Bronchial epithelial cell (primary cell): ENCODE measurements around the gene BCL2L14. TPM values are rescaled to one million over a fixed set of nuclear protein-coding genes. Genes with fewer than 3 reads are reported as not detected.

ENCODE experiments used
- DNase-seq: peaks from one replicate; pipeline ENCODE4 v3.0.0-alpha.2; 2010; ENCODE audit warnings: low read depth
- FAIRE-seq: peaks from 2 replicates; lab custom pipeline; 2011; peaks lifted over from hg19 to GRCh38; lab: Jason Lieb, UNC
- H3K27me3 ChIP-seq: 2 replicates; pipeline ENCODE4 v1.5.1; 2011; ENCODE audit warnings: low read length; ENCODE audit not compliant: control insufficient read depth, insufficient read depth
- H3K36me3 ChIP-seq: 2 replicates; pipeline ENCODE4 v1.5.1; 2011; ENCODE audit warnings: low read length; ENCODE audit not compliant: control insufficient read depth, insufficient read depth
- H3K4me3 ChIP-seq: 2 replicates; pipeline ENCODE4 v1.5.1; 2011; ENCODE audit warnings: mild to moderate bottlenecking, low read depth, low read length, control low read depth
- total RNA-seq: library from RNA; depleted of rRNA; stranded (reverse); fragments of >200 nt; gene quantifications from 2 replicates; pipeline ENCODE4 v1.2.1, GENCODE V29; 2014
- TF ChIP-seq, protein P1 (sequence below): IDR thresholded peaks from 2 replicates; pipeline ENCODE4 v1.5.1; 2011; ENCODE audit warnings: mild to moderate bottlenecking, moderate library complexity, low read length, control low read depth, inconsistent platforms; ENCODE audit not compliant: insufficient read depth, severe bottlenecking

Gene BCL2L14
- total RNA-seq, 1 donor from 2014 or later = not detected

DNA sequence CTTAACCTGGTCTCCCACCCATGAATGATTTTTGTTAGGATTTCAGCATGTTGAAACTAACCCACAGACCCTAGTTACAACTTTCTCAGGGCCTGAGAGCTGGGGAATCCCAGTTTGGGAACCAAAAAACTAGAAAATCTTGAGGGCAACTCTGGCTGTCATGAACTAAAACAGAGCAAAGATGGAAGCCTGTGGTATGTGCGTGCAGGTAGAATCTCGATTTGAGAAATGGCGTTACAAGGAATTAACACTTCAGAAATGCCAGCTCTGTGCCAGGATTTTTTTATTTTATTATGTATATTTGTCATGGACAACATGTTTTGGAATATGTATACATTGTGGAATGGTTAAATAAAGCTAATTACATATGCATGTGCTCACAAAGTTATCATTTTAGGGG, 36.4 kb upstream of the BCL2L14 start:
- TF ChIP-seq, protein P1, sequence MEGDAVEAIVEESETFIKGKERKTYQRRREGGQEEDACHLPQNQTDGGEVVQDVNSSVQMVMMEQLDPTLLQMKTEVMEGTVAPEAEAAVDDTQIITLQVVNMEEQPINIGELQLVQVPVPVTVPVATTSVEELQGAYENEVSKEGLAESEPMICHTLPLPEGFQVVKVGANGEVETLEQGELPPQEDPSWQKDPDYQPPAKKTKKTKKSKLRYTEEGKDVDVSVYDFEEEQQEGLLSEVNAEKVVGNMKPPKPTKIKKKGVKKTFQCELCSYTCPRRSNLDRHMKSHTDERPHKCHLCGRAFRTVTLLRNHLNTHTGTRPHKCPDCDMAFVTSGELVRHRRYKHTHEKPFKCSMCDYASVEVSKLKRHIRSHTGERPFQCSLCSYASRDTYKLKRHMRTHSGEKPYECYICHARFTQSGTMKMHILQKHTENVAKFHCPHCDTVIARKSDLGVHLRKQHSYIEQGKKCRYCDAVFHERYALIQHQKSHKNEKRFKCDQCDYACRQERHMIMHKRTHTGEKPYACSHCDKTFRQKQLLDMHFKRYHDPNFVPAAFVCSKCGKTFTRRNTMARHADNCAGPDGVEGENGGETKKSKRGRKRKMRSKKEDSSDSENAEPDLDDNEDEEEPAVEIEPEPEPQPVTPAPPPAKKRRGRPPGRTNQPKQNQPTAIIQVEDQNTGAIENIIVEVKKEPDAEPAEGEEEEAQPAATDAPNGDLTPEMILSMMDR = no peak
- H3K4me3 ChIP-seq = no peak overlapping the region
- no peak for FAIRE-seq

GRCh38 chr12:12035229-12035628, 35.5 kb upstream of the BCL2L14 start:
- TF ChIP-seq, protein P1 = no peak
- H3K27me3 ChIP-seq = no peaks in the 10 kb centered on the region
- H3K36me3 ChIP-seq = no peaks in the 10 kb centered on the region
- no peak for DNase-seq
- FAIRE-seq = no peak
- H3K4me3 ChIP-seq = no peak overlapping the region

More for the DNA sequence above, 36.4 kb upstream of the BCL2L14 start:
- no peaks in the 10 kb centered on the region for H3K36me3 ChIP-seq
- H3K27me3 ChIP-seq = no peaks in the 10 kb centered on the region
- DNase-seq = no peak

- Histone ChIP-seq H3K27me3 (no peaks in the 10 kb centered on the region), H3K36me3 (no peaks in the 10 kb centered on the region), H3K4me3 (no peak overlapping the region)
- DNase-seq (no peak), FAIRE-seq (no peak)
- TF ChIP-seq, protein P1 = no peak
Observed at GRCh38 chr12:12036901-12037300, 33.8 kb upstream of the BCL2L14 start.

DNA sequence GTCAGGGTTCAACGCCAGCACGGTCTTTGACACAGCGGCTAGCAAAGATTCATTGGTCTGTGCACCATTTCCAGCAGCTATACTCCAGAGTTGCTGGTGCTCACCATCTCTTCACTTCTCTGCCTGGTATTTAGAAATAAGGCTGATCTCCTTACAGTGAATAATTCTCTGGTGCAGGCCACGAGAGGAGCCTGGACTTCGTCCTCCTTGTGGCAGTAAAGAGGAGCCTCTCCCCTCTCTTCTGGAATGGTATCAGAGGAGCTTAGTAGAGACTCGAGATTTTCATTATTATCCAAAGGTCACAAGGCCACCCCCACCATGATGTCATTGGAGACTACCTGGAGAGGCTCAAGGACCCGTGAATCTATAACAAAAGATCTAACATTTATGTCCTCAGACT, 30.8 kb upstream of the BCL2L14 start:
- DNase-seq = no peak
- TF ChIP-seq, protein P1 = no peak
- FAIRE-seq = no peak
- Histone ChIP-seq H3K4me3 (no peak overlapping the region), H3K27me3 (no peaks in the 10 kb centered on the region), H3K36me3 (no peaks in the 10 kb centered on the region)

DNA sequence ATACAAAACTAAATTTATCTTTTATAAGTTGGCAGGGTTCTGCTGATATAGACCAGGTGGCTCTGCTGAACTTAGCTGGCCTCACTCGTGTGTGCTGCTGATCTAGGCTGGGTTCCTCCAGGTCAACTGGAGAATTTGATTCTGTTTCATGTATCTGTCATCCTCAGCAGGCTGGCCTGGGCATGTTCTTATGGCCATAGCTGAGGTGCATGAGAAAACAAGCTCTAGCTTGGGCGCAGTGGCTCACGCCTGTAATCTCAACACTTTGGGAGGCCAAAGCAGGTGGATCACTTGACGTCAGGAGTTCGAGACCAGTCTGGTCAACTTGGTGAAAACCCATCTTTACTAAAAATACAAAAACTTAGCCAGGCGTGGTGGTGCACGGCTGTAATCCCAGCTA, 24.3 kb upstream of the BCL2L14 start:
- TF ChIP-seq, protein P1 = no peak
- Histone ChIP-seq H3K36me3 (no peaks in the 10 kb centered on the region), H3K27me3 (no peaks in the 10 kb centered on the region), H3K4me3 (no peak overlapping the region)
- DNase-seq (peak; percentile 72), FAIRE-seq (no peak)

DNA sequence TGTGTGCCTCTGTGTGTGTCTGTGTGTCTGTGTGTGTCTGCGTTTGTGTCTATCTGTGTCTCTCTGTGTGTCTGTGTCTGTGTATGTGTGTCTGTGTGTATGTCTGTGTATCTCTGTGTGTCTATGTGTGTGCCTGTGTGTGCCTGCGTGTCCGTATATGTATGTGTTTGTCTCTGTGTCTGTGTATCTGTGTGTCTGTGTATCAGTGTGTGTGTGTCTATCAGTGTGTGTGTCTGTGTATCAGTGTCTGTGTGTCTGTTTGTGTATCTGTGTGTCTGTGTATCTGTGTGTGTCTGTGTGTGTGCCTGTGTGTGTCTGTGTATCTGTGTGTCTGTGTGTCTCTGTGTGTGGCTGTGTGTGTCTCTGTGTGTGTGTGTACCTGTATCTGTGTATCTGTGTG, 23.1 kb upstream of the BCL2L14 start:
- TF ChIP-seq, protein P1 = no peak
- DNase-seq = no peak
- Histone ChIP-seq H3K4me3 (no peak overlapping the region), H3K27me3 (no peaks in the 10 kb centered on the region), H3K36me3 (no peaks in the 10 kb centered on the region)
- peak; percentile 91 for FAIRE-seq
